Mesendoderm (in vitro differentiated cells): ENCODE results near the gene EPHB2.
"Not testable (repeated sequence)": the region's sequence is repeated elsewhere in the genome, so short reads cannot be mapped to it uniquely, and the experiment has no call there.

Experiments
- DNase-seq: peaks from one replicate; pipeline ENCODE4 v3.0.0; 2013
- H2AK5ac ChIP-seq: 2 replicates; pipeline ENCODE4 v1.6.1; 2013; ENCODE audit warnings: low read length, inconsistent platforms
- H2BK120ac ChIP-seq: 2 replicates; pipeline ENCODE4 v1.6.1; 2013; ENCODE audit warnings: low read depth, mild to moderate bottlenecking, low read length, moderate library complexity, mixed read lengths
- H2BK15ac ChIP-seq: replicated peaks from 2 replicates; pipeline ENCODE4 v1.6.1; 2013; ENCODE audit warnings: low read depth, mild to moderate bottlenecking, moderate library complexity
- H2BK5ac ChIP-seq: 2 replicates; pipeline ENCODE4 v1.6.1; 2013; ENCODE audit warnings: low read length, inconsistent platforms
- H3K18ac ChIP-seq: 2 replicates; pipeline ENCODE4 v1.6.1; 2013; ENCODE audit warnings: mild to moderate bottlenecking, low read length, mixed read lengths
- H3K23ac ChIP-seq: one replicate; pipeline ENCODE4 v1.6.1; 2013; ENCODE audit warnings: low read length
- H3K27ac ChIP-seq: 2 replicates; pipeline ENCODE4 v1.5.1; 2013; ENCODE audit warnings: low read depth, mild to moderate bottlenecking, inconsistent platforms, low read length, moderate library complexity
- H3K27me3 ChIP-seq: 2 replicates; pipeline ENCODE4 v1.6.1; 2013; ENCODE audit warnings: low read length, control low read depth, mild to moderate bottlenecking, inconsistent platforms; ENCODE audit not compliant: insufficient read depth, poor library complexity
- H3K36me3 ChIP-seq: 2 replicates; pipeline ENCODE4 v1.6.1; 2013; ENCODE audit warnings: low read length, inconsistent platforms; ENCODE audit not compliant: control insufficient read depth, insufficient read depth
- H3K4ac ChIP-seq: one replicate; pipeline ENCODE4 v1.6.1; 2013; ENCODE audit warnings: low read depth, mild to moderate bottlenecking, low read length, moderate library complexity
- H3K4me1 ChIP-seq: 2 replicates; pipeline ENCODE4 v1.6.1; 2013; ENCODE audit warnings: low read depth, low read length, inconsistent platforms; ENCODE audit not compliant: control insufficient read depth
- H3K4me2 ChIP-seq: 2 replicates; pipeline ENCODE4 v1.6.1; 2013; ENCODE audit warnings: low read length
- H3K4me3 ChIP-seq: 2 replicates; pipeline ENCODE4 v1.5.1; 2013; ENCODE audit warnings: mild to moderate bottlenecking, low read length
- H3K56ac ChIP-seq: one replicate; pipeline ENCODE4 v1.6.1; 2013; ENCODE audit warnings: low read length
- H3K79me1 ChIP-seq: 2 replicates; pipeline ENCODE4 v1.6.1; 2013; ENCODE audit warnings: low read length, inconsistent platforms
- H3K79me2 ChIP-seq: 2 replicates; pipeline ENCODE4 v1.6.1; 2013; ENCODE audit warnings: mild to moderate bottlenecking, low read length; ENCODE audit not compliant: control insufficient read depth, insufficient read depth
- H3K9ac ChIP-seq: 2 replicates; pipeline ENCODE4 v1.6.1; 2013; ENCODE audit warnings: low read length, inconsistent platforms
- H4K5ac ChIP-seq: one replicate; pipeline ENCODE4 v1.6.1; 2013; ENCODE audit warnings: low read length
- H4K8ac ChIP-seq: one replicate; pipeline ENCODE4 v1.6.1; 2013; ENCODE audit warnings: low read depth, mild to moderate bottlenecking, control low read depth, low read length, moderate library complexity
- WGBS: extraction: QIAGEN DNeasy Blood & Tissue Kit; methylation state at CpG from one replicate; pipeline ENCODE4 v1.1.7; 2013; ENCODE audit warnings: low lambda C conversion rate, missing lambda C conversion rate; ENCODE audit not compliant: insufficient coverage; ENCODE audit errors: extremely low coverage; 5-methylcytosine and 5-hydroxymethylcytosine counted together

Gene EPHB2

DNA sequence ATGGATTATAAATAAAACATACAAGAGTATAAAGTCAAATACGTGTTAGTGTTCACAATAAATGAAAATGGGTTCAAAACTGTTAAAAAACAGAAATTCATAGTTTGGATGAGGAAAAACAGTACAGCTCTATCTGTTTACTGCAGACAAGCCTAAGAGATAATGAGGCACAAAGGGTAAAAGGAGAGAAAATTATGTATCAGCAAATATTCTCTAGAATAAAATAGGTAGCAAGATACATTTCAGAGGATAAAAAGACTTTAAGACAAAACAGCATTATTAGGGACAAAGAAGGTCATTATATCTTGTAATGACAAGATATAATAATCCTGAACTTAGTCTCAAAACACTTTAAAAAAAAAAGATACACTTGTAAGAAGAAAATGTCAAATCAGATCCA lies 123.1 kb downstream of the EPHB2 start:
- no peaks in the 10 kb centered on the region for H3K79me2 ChIP-seq
- no peak for DNase-seq
- H2BK5ac ChIP-seq = no peak overlapping the region

DNA sequence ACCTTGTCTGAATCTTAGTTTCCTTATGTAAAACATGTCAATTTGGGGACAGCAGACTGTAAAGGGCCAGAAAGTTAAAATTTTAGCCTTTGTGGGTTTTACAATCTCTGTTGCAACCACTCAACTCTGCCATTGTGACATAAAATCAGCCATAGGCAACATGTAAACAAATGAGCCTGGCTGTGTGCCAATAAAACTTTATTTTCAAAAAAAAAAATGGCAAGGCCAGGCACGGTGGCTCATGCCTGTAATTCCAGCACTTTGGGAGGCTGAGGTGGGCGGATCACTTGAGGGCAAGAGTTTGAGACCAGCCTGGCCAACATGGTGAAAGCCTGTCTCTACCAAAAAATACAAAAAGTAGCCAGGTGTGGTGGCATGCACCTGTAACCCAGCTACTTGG lies 123.8 kb downstream of the EPHB2 start:
- not testable (repeated sequence) for H3K9ac ChIP-seq, H2BK120ac ChIP-seq, H3K4me1 ChIP-seq, H3K56ac ChIP-seq, H4K5ac ChIP-seq, H3K79me2 ChIP-seq, DNase-seq, H3K4ac ChIP-seq, H2BK15ac ChIP-seq, H3K36me3 ChIP-seq, H3K79me1 ChIP-seq, H3K27ac ChIP-seq, H3K23ac ChIP-seq, H4K8ac ChIP-seq, H2AK5ac ChIP-seq, H3K18ac ChIP-seq, H2BK5ac ChIP-seq, H3K4me3 ChIP-seq, H3K27me3 ChIP-seq, H3K4me2 ChIP-seq
- no CpG with 5 or more reads among the region's 2 CpGs for WGBS

More for the DNA sequence above, 123.1 kb downstream of the EPHB2 start:
- no peaks in the 10 kb centered on the region for H3K36me3 ChIP-seq
- no peak overlapping the region for H2BK15ac ChIP-seq
- H3K9ac ChIP-seq = no peak overlapping the region
- H4K5ac ChIP-seq = no peak overlapping the region
- H3K27ac ChIP-seq = no peak overlapping the region
- no peak overlapping the region for H4K8ac ChIP-seq
- H3K79me1 ChIP-seq = no peaks in the 10 kb centered on the region
- no peaks in the 10 kb centered on the region for H3K27me3 ChIP-seq
- no peak overlapping the region for H2AK5ac ChIP-seq
- no peak overlapping the region for H2BK120ac ChIP-seq
- no CpG with 5 or more reads among the region's 1 CpG for WGBS
- H3K4ac ChIP-seq = no peak overlapping the region
- no peak overlapping the region for H3K4me2 ChIP-seq
- H3K4me1 ChIP-seq = no peaks in the 10 kb centered on the region
- no peak overlapping the region for H3K4me3 ChIP-seq
- H3K56ac ChIP-seq = no peak overlapping the region
- no peak overlapping the region for H3K18ac ChIP-seq
- H3K23ac ChIP-seq = no peak overlapping the region

DNA sequence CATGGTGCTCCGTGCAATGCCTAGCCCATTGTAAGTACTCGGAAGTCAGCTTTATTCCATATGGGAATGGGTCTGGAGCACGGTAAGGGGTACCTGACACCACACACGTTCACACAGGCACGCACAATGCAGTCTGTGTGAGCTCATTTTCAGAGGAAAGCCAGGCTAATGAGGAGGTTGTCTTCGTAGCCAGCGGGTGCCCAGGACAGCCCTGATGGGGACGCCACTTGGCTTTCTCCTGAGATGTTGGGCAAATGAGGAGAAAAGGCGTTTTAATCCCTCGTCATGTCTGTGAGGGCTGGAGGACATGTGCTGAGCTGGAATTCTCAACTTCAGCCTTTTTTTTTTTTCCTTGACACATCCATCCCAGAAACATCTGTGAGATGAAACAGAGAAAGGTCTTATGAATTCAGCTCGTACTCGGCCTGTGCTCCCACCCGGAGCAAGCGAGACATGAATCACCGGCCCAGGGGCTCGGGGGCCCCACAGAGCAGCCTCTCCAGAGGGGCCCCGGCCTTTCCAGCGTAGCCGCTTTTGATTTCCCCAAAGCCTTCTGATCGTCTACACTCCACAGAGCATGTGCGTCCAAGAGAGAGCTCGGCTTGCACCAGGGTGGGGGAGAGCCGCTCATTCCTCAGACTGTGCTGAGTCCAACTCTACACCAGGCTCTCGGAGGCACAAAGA lies 125.1 kb downstream of the EPHB2 start:
- Histone ChIP-seq H3K56ac (no peak overlapping the region), H3K4me2 (no peak overlapping the region), H4K5ac (no peak overlapping the region), H2AK5ac (no peak overlapping the region), H3K4me3 (no peak overlapping the region), H3K27ac (no peak overlapping the region), H3K27me3 (no peaks in the 10 kb centered on the region), H3K36me3 (no peaks in the 10 kb centered on the region), H3K9ac (no peak overlapping the region), H3K4ac (no peak overlapping the region), H3K4me1 (no peaks in the 10 kb centered on the region), H3K79me2 (no peaks in the 10 kb centered on the region), H3K79me1 (no peaks in the 10 kb centered on the region), H3K18ac (no peak overlapping the region), H4K8ac (no peak overlapping the region), H2BK15ac (no peak overlapping the region), H3K23ac (no peak overlapping the region), H2BK120ac (no peak overlapping the region), H2BK5ac (no peak overlapping the region)
- no CpG with 5 or more reads among the region's 24 CpGs for WGBS
- no peak for DNase-seq

DNA sequence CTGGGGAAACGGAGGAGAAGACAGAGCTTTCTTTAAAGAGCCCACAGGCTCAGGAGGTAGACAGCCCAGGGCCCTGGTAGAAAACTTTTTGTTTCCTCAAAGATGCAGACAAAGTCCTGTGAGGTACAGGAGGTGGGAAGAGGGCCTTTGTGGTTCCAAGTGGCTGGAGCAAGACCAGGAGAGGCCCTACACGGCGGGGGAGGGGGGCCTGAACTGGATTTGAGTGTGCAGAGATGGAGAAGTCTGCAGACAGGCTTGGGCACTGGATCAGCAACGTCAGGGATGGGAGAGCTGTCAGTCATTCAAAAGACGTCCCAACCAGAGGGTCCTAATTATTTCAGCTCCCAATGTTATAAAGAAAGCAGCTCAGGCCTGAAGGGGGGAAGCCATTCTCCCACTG lies 126.2 kb downstream of the EPHB2 start:
- Histone ChIP-seq H4K8ac (no peak overlapping the region), H3K18ac (no peak overlapping the region), H2BK15ac (no peak overlapping the region), H3K27me3 (no peaks in the 10 kb centered on the region), H2BK5ac (no peak overlapping the region), H3K4me1 (no peaks in the 10 kb centered on the region), H3K36me3 (no peaks in the 10 kb centered on the region), H3K9ac (no peak overlapping the region), H3K56ac (no peak overlapping the region), H3K79me2 (no peaks in the 10 kb centered on the region), H2AK5ac (no peak overlapping the region), H3K4me2 (no peak overlapping the region), H4K5ac (no peak overlapping the region), H3K23ac (no peak overlapping the region), H3K27ac (no peak overlapping the region), H3K4me3 (no peak overlapping the region), H2BK120ac (no peak overlapping the region), H3K79me1 (no peaks in the 10 kb centered on the region), H3K4ac (no peak overlapping the region)
- no peak for DNase-seq
- no CpG with 5 or more reads among the region's 5 CpGs for WGBS

DNA sequence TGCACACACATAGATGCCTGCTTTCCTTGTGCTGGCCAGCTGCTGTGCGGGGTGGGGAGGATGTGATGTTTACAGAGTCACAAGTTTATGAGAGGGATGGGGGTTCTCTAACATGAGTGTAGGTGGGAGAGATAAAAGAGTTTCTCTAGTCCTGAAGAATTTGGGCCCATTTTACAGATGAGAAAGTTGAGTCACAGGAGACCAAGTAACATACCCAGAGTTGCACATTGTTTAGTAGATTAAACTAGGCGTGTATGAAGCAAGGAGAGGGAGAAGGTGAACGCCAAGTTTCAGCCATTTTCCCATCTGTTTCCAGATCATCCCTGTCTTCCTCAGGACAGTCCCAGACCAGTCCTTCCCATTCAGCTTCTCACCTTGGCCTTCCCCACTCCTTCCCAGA lies 126.7 kb downstream of the EPHB2 start:
- Histone ChIP-seq H3K27me3 (no peaks in the 10 kb centered on the region), H2BK5ac (no peak overlapping the region), H3K79me2 (no peaks in the 10 kb centered on the region), H3K23ac (no peak overlapping the region), H3K4me2 (no peak overlapping the region), H3K79me1 (no peaks in the 10 kb centered on the region), H3K56ac (no peak overlapping the region), H3K4me1 (no peaks in the 10 kb centered on the region), H4K8ac (no peak overlapping the region), H3K4me3 (no peak overlapping the region), H3K18ac (no peak overlapping the region), H2BK15ac (no peak overlapping the region), H2AK5ac (no peak overlapping the region), H2BK120ac (no peak overlapping the region), H3K36me3 (no peaks in the 10 kb centered on the region), H3K4ac (no peak overlapping the region), H4K5ac (no peak overlapping the region), H3K27ac (no peak overlapping the region), H3K9ac (no peak overlapping the region)
- DNase-seq = no peak
- no CpG with 5 or more reads among the region's 3 CpGs for WGBS

DNA sequence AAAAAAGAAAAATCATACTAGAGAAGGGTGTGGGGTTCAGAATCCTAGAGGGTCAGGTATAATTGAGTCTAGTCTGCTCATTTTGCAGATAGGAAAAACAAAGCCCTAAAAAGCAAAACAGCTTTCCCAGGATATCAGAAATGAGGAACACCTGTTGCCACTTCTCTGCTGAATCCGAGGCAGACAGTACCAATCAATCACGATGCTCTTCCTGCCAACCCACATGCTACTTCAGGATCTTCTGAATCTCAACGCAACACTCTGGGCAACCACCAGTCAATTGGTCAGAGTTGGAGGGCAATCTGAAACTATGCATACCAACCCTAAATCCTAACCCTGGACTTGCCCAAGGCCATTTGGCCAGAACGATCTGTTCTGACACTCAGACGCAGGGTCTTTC lies 128.3 kb downstream of the EPHB2 start:
- no peak overlapping the region for H4K5ac ChIP-seq
- H3K4me3 ChIP-seq = no peak overlapping the region
- H3K79me1 ChIP-seq = no peaks in the 10 kb centered on the region
- H2BK120ac ChIP-seq = no peak overlapping the region
- no peak overlapping the region for H3K4me2 ChIP-seq
- no peak overlapping the region for H2AK5ac ChIP-seq
- H3K4ac ChIP-seq = no peak overlapping the region
- no peaks in the 10 kb centered on the region for H3K36me3 ChIP-seq
- no peak overlapping the region for H3K56ac ChIP-seq
- WGBS = no CpG with 5 or more reads among the region's 5 CpGs
- no peak overlapping the region for H3K18ac ChIP-seq
- no peak for DNase-seq
- H3K27ac ChIP-seq = no peak overlapping the region
- H3K27me3 ChIP-seq = no peaks in the 10 kb centered on the region
- H2BK15ac ChIP-seq = no peak overlapping the region
- H3K9ac ChIP-seq = no peak overlapping the region
- H3K23ac ChIP-seq = no peak overlapping the region
- no peak overlapping the region for H4K8ac ChIP-seq
- no peaks in the 10 kb centered on the region for H3K79me2 ChIP-seq
- no peak overlapping the region for H2BK5ac ChIP-seq
- H3K4me1 ChIP-seq = no peaks in the 10 kb centered on the region
